Measurements from ENCODE around the gene PTEN. TPM values are rescaled to one million over a fixed set of nuclear protein-coding genes. Genes with fewer than 3 reads are reported as not detected.
"Not testable (repeated sequence)": the region's sequence is repeated elsewhere in the genome, so short reads cannot be mapped to it uniquely, and the experiment has no call there.

Gene PTEN
- total RNA-seq, 1 donor from 2014 or later = 64.9 TPM

GRCh38 chr10:87887548-87888289 is 24.3 kb downstream of the PTEN start:
- no peak overlapping the region for H3K27ac ChIP-seq
- H3K4me1 ChIP-seq = no peaks in the 10 kb centered on the region
- peaks cover 29% of the 10 kb centered on the region for H3K36me3 Mint-ChIP-seq
- peaks cover 8% of the 10 kb centered on the region for H3K36me3 ChIP-seq
- no peak for DNase-seq (ENCODE audit: low spot score)
- H3K4me2 ChIP-seq = no peak overlapping the region
- H3K4me1 Mint-ChIP-seq = no peaks in the 10 kb centered on the region
- no peaks in the 10 kb centered on the region for H3K9me3 ChIP-seq (ENCODE audit: low read depth)
- H4K20me1 ChIP-seq (ENCODE audit: low read depth) = peaks cover 11% of the 10 kb centered on the region
- no peak overlapping the region for H2AFZ ChIP-seq (replicated peaks)
- no peak overlapping the region for H3K27ac Mint-ChIP-seq
- H3K27me3 ChIP-seq = no peaks in the 10 kb centered on the region
- no peaks in the 10 kb centered on the region for H3K27me3 Mint-ChIP-seq (ENCODE audit: insufficient read depth, low read depth)
- peaks cover 96% of the 10 kb centered on the region for H3K79me2 ChIP-seq (ENCODE audit: low read depth)
- peaks cover 10% of the 10 kb centered on the region for H3K9me3 Mint-ChIP-seq
- TF ChIP-seq CTCF (IDR thresholded peaks at IDR 0.05) (no peak), EZH2 (IDR thresholded peaks at IDR 0.05) (no peak), EZH2phosphoT487 (IDR thresholded peaks at IDR 0.05) (no peak)
- H3K4me3 ChIP-seq = no peak overlapping the region
- H3K4me3 Mint-ChIP-seq = no peak overlapping the region
- H3K9ac ChIP-seq = no peak overlapping the region
- H3F3A ChIP-seq (ENCODE audit: low read depth) = no peaks in the 10 kb centered on the region

- Histone ChIP-seq H4K20me1 (ENCODE audit: low read depth) (peaks cover 13% of the 10 kb centered on the region), H3K9me3 (ENCODE audit: low read depth) (peaks cover 4% of the 10 kb centered on the region), H3K9ac (no peak overlapping the region), H2AFZ (replicated peaks) (no peak overlapping the region), H3K4me2 (no peak overlapping the region), H3K79me2 (ENCODE audit: low read depth) (peaks cover 93% of the 10 kb centered on the region), H3K4me3 (no peak overlapping the region), H3K27me3 (no peaks in the 10 kb centered on the region), H3F3A (ENCODE audit: low read depth) (no peaks in the 10 kb centered on the region), H3K36me3 (peaks cover 10% of the 10 kb centered on the region), H3K27ac (no peak overlapping the region), H3K4me1 (no peaks in the 10 kb centered on the region)
- Mint-ChIP-seq H3K27ac (no peak overlapping the region), H3K36me3 (peaks cover 41% of the 10 kb centered on the region), H3K9me3 (peaks cover 30% of the 10 kb centered on the region), H3K4me1 (no peaks in the 10 kb centered on the region), H3K27me3 (ENCODE audit: insufficient read depth, low read depth) (no peaks in the 10 kb centered on the region), H3K4me3 (no peak overlapping the region)
- TF ChIP-seq CTCF (IDR thresholded peaks at IDR 0.05) (no peak), EZH2phosphoT487 (IDR thresholded peaks at IDR 0.05) (no peak), EZH2 (IDR thresholded peaks at IDR 0.05) (no peak)
- DNase-seq (ENCODE audit: low spot score) = no peak
Observed at GRCh38 chr10:87895430-87895829, 32.0 kb downstream of the PTEN start.

DNA sequence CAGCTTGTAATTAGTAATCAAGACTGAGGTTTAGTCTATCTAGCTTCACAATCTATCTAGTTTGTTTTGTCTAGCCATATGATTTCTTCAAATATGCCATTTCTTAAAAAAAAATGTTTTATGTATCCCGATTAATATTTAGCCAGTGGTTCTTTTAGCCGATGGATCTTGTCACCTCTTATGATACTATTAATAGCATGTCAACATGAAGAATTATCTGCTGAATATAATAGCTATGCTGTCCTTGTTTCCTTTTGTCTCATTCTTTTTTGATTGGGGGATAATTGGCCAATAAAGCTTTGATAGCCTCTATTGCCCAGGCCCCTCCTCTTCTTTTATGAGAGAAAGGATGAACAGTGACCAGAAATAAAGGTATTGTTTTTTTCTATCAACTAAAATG is 32.8 kb downstream of the PTEN start:
- Histone ChIP-seq H3K9ac (no peak overlapping the region), H3K79me2 (ENCODE audit: low read depth) (peaks cover 92% of the 10 kb centered on the region), H4K20me1 (ENCODE audit: low read depth) (peaks cover 10% of the 10 kb centered on the region), H3F3A (ENCODE audit: low read depth) (no peaks in the 10 kb centered on the region), H3K9me3 (ENCODE audit: low read depth) (peaks cover 4% of the 10 kb centered on the region), H3K4me1 (no peaks in the 10 kb centered on the region), H3K4me2 (no peak overlapping the region), H3K27me3 (no peaks in the 10 kb centered on the region), H3K36me3 (peaks cover 10% of the 10 kb centered on the region), H3K27ac (no peak overlapping the region), H2AFZ (replicated peaks) (no peak overlapping the region), H3K4me3 (no peak overlapping the region)
- H3K4me3 Mint-ChIP-seq = no peak overlapping the region
- DNase-seq (ENCODE audit: low spot score) = no peak
- H3K27ac Mint-ChIP-seq = no peak overlapping the region
- peaks cover 37% of the 10 kb centered on the region for H3K9me3 Mint-ChIP-seq
- H3K4me1 Mint-ChIP-seq = no peaks in the 10 kb centered on the region
- H3K36me3 Mint-ChIP-seq = peaks cover 47% of the 10 kb centered on the region
- TF ChIP-seq EZH2 (IDR thresholded peaks at IDR 0.05) (no peak), CTCF (IDR thresholded peaks at IDR 0.05) (no peak), EZH2phosphoT487 (IDR thresholded peaks at IDR 0.05) (no peak)
- no peaks in the 10 kb centered on the region for H3K27me3 Mint-ChIP-seq (ENCODE audit: insufficient read depth, low read depth)

- H3K4me2 ChIP-seq; H3K27ac ChIP-seq; DNase-seq (ENCODE audit: low spot score); H3K27me3 ChIP-seq; H3K9ac ChIP-seq; H3K4me1 Mint-ChIP-seq; H3K27ac Mint-ChIP-seq; H2AFZ ChIP-seq (replicated peaks); H3F3A ChIP-seq (ENCODE audit: low read depth); H3K4me3 ChIP-seq; H3K4me3 Mint-ChIP-seq; H3K4me1 ChIP-seq; H3K9me3 ChIP-seq (ENCODE audit: low read depth); H4K20me1 ChIP-seq (ENCODE audit: low read depth); H3K27me3 Mint-ChIP-seq (ENCODE audit: insufficient read depth, low read depth): not testable (repeated sequence)
- H3K79me2 ChIP-seq (ENCODE audit: low read depth) = peaks cover 91% of the 10 kb centered on the region
- peaks cover 53% of the 10 kb centered on the region for H3K9me3 Mint-ChIP-seq
- H3K36me3 Mint-ChIP-seq = peaks cover 58% of the 10 kb centered on the region
- peaks cover 10% of the 10 kb centered on the region for H3K36me3 ChIP-seq
Observed at GRCh38 chr10:87897957-87898356, 34.5 kb downstream of the PTEN start.

GRCh38 chr10:87903396-87903795 is 40.0 kb downstream of the PTEN start:
- not testable (repeated sequence) for H3K4me1 Mint-ChIP-seq; H3K27ac ChIP-seq; H3K9me3 ChIP-seq (ENCODE audit: low read depth); H3K27ac Mint-ChIP-seq; H3K4me1 ChIP-seq; H3K36me3 ChIP-seq; DNase-seq (ENCODE audit: low spot score); H3K9ac ChIP-seq; H3K27me3 Mint-ChIP-seq (ENCODE audit: insufficient read depth, low read depth); H4K20me1 ChIP-seq (ENCODE audit: low read depth); H3K4me2 ChIP-seq; H2AFZ ChIP-seq (replicated peaks); H3F3A ChIP-seq (ENCODE audit: low read depth); H3K4me3 ChIP-seq; H3K27me3 ChIP-seq; H3K4me3 Mint-ChIP-seq
- H3K36me3 Mint-ChIP-seq = peaks cover 74% of the 10 kb centered on the region
- peaks cover 60% of the 10 kb centered on the region for H3K9me3 Mint-ChIP-seq
- H3K79me2 ChIP-seq (ENCODE audit: low read depth) = peaks cover 93% of the 10 kb centered on the region
